ENCODE data around the gene MAD1L1.

GRCh38 chr7:2016761-2017480 is 215.8 kb downstream of the MAD1L1 start:
- TF ChIP-seq POLR2A (IDR thresholded peaks at IDR 0.05) (no peak), POLR2AphosphoS5 (IDR thresholded peaks at IDR 0.05) (no peak), CTCF (IDR thresholded peaks at IDR 0.05) (no peak), EP300 (IDR thresholded peaks at IDR 0.05) (no peak)
